ENCODE measurements around the gene USB1.

DNA sequence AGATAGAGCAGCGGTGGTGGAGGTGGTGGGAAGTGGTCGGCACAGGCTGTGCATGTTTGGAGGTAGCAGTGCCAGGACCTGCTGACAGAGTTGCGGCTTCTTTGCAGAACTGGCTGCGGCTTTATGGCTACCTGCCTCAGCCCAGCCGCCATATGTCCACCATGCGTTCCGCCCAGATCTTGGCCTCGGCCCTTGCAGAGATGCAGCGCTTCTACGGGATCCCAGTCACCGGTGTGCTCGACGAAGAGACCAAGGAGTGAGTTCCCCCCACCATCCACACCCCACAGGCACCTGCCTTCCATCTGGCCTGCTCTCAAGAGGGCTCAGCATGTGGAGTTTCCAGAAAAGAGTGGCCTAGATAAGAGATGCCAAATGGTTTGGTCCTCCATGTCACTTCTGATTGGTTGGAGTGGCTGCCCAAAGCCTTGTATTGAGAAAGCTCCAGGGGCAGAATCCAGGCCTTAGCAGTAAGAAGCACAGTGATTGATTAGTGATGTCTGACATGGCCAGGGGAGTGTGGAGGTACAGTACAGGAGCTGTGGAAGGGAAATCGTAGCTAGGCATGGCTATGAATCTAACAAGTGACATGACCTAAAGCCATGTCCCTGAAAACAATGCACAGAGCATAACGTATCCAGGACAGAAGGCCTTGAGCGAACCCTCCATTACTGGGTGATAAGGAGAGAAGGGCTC, 36.3 kb downstream of the USB1 start:
- no peak for TF ChIP-seq POLR2A (IDR thresholded peaks at IDR 0.05)
- TF ChIP-seq CTCF (IDR thresholded peaks at IDR 0.05) = no peak

All from heart left ventricle (tissue), 13 donors.